NCI-H2196 treated with DMSO at 0.1 percent for 48 hours (cell line): Measurements from ENCODE around the gene ZNF254.
"Not testable (repeated sequence)": the region's sequence is repeated elsewhere in the genome, so short reads cannot be mapped to it uniquely, and the experiment has no call there.

Experiments
- DNase-seq: peaks from one replicate; lab custom pipeline; 2025; ENCODE audit not compliant: unreplicated experiment; lab: John Stamatoyannopoulos, UW

The ZNF254 gene

DNA sequence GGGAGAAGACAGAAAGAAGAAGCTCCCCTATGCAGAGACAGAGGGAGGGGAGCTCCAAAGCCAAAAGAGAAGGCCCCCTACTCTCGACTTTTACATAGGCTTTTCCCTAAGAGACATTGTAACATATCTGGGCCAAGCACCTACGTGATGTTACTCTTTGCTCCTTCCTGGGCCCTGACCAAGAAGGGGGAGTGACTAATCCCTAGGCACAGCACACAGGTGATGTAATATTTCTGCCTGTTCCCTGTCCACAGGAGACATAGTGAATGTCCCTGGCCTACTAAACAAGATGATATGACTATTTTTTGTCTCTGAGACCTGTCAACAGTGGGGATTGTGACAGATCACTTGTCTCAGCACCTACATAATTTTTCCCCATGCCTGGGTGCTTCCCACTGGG lies 15.9 kb upstream of the ZNF254 start:
- no peak for DNase-seq

GRCh38 chr19:24072720-24073119 lies 14.3 kb upstream of the ZNF254 start:
- no peak for DNase-seq

GRCh38 chr19:24073807-24074206 lies 13.2 kb upstream of the ZNF254 start:
- no peak for DNase-seq

- no peak for DNase-seq
These were observed 12.1 kb upstream of the ZNF254 start for GRCh38 chr19:24074720-24075454.

DNA sequence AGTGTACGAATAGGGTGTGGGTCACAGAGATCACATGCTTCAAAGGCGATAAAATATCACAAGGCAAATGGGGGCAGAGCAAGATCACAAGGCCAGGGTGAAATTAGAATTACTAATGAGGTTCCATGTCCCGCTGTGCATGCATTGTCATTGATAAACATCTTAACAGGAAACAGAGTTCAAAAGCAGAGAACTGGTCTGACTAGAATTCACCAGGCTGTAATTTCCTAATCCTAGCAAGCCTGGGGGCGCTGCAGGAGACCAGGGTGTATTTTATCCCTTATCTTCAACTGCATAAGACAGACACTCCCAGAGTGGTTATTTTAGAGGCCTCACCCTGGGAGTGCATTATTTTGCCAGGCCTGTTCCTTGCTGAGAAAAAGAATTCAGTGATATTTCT lies 11.5 kb upstream of the ZNF254 start:
- DNase-seq = not testable (repeated sequence)

DNA sequence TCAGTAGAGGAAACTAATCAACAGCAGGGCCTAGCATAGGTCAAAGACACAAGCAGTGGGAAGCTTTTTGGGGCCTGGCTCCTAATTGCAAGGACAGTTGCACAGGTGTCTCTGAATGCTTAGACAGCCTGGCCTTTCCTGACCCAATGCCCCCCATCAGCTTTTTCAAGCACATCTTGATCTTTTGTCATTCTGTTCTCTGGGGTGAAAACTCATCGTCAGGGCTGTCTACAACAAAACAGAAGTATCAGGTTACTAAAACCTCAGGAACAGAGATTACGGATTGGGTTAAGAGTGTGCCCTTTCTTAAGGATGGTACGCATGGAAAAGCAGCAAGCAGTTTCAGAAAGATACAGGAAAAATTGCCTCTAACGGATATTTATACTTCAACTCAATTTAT lies 8.3 kb upstream of the ZNF254 start:
- no peak for DNase-seq

DNA sequence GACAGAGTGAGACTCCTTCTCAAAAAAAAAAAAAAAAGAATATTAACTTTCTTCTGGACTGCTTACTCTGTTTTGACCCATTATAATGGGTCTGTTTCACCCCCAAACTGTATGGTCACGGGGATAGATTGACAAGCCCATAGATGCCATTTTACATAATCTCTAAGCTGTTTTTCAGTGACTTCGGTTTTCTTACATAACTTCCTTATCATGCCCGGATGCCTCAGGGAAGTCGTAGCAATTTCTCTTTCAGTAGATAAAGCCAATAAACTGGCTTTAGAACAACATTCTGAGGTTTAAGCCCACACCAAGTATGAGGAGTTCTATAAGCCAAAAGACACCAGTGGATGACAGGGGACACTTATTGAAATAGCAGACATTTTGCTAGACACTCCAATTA lies 5.9 kb upstream of the ZNF254 start:
- no peak for DNase-seq

DNA sequence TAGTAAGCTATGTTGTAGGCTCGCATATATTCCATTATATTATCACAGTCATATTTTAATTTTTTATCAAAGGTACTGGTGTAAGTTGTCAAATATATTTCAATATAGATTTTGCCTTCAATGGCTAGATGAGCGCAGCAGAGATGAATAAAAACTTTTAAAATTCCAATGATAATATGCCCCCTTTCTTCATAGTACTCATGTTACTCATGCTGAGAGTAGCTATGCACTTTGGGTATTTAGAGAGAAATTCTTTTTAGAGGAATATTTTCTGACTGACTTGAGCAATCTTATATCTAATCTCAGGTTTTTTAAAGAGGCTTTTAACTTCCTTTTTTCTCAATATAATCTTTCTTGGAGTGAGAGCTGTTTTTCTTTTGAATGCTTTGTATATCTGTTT lies 11.4 kb downstream of the ZNF254 start:
- DNase-seq = no peak

DNA sequence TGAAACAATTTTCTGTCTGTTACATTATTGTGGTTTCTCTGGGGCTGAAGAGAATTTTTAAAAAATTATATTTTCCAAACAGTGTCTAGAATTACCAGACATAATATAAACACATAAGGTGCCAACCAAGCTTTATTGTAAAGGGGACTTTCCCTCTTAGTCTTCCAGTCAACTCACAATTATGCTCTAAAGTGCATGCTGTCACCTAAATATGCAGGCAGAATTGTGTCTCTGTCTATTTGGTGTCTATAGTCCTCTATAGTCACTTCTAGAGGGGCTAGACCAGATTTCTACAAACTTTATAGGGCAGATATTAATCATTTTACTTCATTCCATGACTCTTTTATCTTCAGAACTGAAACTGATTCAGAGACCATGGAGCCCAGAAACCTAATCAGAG lies 12.8 kb downstream of the ZNF254 start:
- no peak for DNase-seq

DNA sequence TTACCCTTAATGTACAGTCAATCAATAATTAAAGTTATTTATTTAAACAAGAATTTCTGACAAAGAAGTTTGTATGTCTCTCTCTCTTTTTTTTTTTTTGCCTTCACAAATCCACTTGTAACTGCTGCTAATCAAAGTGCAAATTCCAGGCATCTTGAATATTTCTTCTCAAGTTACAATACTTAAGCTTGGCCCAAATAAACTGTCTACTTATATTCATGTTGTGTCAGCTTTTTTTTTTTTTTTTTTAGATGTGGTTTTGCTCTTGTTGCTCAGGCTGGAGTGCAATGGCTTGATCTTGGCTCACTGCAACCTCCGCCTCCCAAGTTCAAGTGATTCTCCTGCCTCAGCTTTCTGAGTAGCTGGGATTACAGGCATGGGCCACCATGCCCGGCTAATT lies 13.6 kb downstream of the ZNF254 start:
- DNase-seq = not testable (repeated sequence)

DNA sequence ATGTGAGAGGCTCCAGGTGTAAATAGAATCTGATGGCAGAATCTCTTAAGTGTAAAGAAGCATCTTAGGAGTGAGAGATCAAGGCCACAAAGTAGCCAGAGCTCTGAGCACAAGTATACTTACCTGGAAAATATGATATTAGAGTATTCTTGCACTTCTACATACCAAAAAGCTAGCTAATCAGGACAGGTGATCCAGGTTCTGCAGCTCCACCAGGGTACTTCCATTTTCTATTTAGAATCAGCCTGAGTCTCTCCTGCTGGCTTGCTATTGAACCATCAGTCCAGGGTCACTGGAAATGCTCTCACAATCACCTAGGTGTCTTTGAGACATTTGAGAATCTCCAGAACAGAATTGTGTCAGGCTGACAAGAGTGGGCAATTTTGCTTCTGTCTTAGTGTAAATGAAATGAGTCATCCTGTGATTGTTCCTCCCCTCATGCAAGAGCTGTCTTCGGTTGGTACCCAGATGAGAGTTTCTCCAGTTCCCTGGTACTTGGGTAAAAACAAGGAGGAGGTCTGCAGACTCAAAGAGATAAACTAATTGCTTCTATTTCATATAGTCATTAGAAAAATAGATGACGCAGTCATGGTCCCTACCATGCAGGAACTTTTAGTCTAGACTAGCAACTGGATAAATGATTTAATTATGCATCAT lies 14.6 kb downstream of the ZNF254 start:
- DNase-seq = no peak

- no peak for DNase-seq
These were observed 40.6 kb downstream of the ZNF254 start for GRCh38 chr19:24127601-24128000.

GRCh38 chr19:24140099-24140498 lies 53.1 kb downstream of the ZNF254 start:
- no peak for DNase-seq

DNA sequence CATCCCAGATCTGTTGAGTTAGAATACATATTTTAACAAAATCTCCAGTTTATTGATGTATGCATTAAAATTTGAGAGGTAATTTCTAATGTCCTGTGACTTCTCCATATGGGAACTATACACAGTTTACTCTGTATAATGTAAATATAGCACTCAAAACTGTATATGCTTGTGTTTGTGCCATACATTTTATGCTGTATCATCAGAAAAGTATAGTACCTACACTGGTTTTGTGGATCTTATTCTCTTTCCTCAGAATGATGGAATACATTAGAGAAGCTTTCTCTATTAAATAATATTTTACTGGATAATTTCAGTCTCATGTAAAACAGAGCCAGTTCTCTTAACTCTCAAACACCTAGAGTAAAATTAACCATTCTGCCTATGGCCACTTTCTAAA lies 53.6 kb downstream of the ZNF254 start:
- DNase-seq = no peak

DNA sequence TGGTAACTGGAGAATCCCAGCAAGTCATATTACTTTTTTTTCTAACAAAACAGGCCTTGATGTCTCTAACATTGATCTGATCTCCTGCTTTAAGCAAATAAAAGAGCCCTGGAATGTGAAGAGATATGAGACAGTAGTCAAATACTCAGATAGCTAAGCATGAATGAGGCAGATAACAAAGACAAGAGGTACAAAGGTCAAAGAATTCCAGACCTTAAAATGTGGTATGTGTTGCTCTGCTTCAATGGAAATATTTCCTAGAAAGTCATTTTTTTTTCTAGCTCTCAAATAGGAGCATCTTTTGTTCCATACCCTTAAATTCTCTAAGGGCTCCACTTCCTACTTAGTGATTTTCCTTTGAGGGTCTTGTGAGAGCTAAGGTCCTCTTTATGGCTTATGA lies 54.6 kb downstream of the ZNF254 start:
- no peak for DNase-seq

DNA sequence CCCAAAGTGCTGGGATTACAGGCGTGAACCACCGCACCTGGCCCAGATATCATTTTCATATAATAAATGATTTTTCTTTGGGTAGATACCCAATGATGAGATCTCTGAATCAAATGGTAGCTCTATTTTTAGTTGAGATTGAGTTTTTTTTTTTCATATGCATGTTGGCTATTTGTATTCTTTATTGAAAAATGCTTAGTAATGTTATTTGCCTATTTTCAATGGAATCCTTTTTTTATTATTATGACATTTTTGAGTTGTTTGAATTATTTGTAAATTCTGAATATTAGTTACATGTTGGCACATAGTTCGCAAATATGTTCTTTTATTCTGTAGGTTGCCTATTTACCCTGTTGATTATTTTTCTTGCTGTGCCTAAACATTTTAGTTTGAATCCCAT lies 55.8 kb downstream of the ZNF254 start:
- no peak for DNase-seq

DNA sequence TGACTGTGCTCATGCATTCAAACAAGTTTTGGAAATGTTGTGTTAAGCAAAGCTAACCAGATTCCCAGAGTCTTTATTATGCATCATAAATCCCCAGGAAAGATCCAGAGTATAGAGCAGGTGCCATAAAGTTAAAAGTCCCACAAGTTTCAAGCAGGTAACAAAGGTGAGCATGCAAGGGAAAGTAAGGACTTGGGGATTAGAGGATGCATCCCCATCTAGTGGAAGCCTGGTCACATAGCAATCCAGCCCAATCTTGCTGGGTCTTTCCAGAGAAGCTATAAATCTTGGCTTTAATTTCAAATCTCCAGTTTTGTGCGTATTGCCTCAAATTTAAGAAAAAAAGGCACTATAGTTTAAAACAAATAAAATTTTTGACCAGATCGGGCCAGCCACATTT lies 72.7 kb downstream of the ZNF254 start:
- no peak for DNase-seq

- no peak for DNase-seq
These were observed 79.1 kb downstream of the ZNF254 start for GRCh38 chr19:24166055-24166454.

GRCh38 chr19:24173882-24174281 lies 86.9 kb downstream of the ZNF254 start:
- no peak for DNase-seq

DNA sequence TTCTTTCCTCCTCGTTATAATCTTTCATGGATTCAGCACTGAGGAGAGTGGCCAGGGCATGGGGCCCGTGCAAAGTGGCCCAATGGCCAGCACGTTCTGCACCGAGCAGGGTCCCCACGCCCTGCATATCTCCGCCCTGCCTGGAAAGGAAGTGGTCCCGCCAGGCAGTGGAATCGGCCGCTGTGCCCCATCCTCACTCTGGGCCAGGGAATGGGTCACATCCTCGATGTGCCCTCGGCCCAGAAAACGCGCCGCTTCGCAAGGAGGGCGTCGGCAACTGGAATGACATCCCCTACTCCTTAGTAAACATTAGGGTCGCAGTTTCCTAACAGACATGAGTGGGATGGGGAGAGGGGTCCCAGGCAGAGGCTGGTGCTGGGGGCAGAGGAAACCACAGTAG lies 90.7 kb downstream of the ZNF254 start:
- DNase-seq = no peak

GRCh38 chr19:24178207-24178606 lies 91.2 kb downstream of the ZNF254 start:
- DNase-seq = no peak
